ENCODE results near the gene KISS1R. TPM values are rescaled to one million over a fixed set of nuclear protein-coding genes. Genes with fewer than 3 reads are reported as not detected.

The KISS1R gene
- polyA plus RNA-seq, 2 of the 4 experiments (the other 2 are of a cell fraction) = 0.14 to 0.79 TPM

DNA sequence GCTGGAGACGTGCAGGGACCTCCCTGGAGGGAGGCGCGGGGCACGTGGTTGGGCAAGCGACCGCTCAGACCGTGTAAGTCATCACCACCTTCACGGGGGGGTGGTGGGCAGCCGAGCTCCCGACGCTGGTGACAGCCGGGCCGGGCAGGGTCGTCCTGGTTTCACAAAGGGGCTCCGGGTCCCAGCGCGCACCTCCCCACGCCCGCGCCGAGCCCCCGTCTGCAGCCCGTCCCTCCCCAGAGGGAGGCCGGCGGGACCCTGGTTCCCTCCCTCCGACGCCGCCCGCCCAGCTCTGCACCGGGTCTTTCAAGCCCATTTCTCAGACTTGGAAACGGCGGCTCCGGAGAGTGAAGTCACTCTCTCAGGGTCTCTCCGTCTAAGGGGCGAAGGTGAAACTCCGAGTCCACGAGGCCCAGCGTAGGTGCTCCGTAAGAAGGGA is 8.0 kb downstream of the KISS1R start (continued):
- peak; percentile 39; the same call in 1 of the 2 replicates for TF ChIP-seq REST (IDR thresholded peaks at IDR 0.05)

DNA sequence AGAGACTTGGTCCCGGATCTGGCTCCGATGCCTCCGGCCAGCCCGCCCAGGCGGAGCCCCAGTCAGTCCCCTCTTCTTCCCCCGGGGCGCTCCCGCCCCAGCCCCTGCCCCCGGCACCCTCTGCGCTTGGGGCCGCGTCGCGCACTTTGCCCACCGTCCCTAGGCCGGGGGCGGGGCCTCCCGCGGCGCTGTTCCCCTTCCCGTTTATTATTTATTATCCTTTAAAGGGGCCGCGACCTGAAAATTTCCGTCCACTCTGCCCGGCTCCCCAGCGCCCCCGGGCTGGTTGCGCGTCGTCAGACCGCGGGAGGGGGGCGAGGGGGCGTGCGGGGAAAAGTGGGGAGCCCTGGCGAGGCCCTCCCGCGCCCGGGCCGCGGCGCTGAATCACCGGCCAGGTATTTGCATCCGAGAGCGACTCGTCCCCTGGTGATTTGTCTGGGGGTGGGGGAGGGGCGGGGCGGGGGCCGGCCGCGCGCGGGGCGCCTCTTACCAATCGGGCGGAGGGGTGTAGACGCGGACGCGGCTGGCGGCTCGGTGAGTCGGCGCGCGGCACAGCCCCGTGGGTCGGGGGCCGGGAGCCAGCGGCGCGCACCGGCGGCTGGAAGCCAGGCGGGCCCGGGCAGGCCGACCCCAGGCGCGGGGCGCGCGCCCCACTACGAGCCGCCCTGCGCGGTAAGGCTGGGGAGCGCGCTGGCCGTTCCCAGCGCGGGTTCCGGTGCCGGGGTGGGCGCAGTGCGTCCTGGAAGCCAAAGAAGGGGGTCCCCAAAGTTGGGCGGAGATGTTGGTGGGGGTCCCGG is 8.6 kb downstream of the KISS1R start, which contains the start of gene ARID3A:
Gene ARID3A (plus strand): TSS at position 510 of the 797 bp plus-strand sequence. CDS start 3,494 bp downstream, outside the sequence.
- peaks cover 21% of the 10 kb centered on the region; the same call in 2 of the 3 replicates for H3K4me1 ChIP-seq
- H3K4me3 ChIP-seq = peak within 1 kb of the TSS; percentile 91
- peak; percentile 71 to 77 for DNase-seq (ENCODE audit: low read depth in 1 of 2, low spot score in 1 of 2)
- ChIA-PET POLR2A (no interaction called here), CTCF (interaction anchor here (5.5 kb wide), 1 partner anchor 58 kb away, joined by 93 read pairs; the partner anchor contains the start of gene WDR18)
- WGBS (ENCODE audit: missing lambda C conversion rate) = 2% methylated on average over 16 of the region's 97 CpGs
- peak within 1 kb of the TSS; percentile 99 to 100 for H3K27ac ChIP-seq
- peak; percentile 62 to 73 for ATAC-seq
- no peak for FAIRE-seq
- no peaks in the 10 kb centered on the region for H3K9me3 ChIP-seq
- peak within 1 kb of the TSS; percentile 99 for H3K4me2 ChIP-seq
- TF ChIP-seq HOXB5 (CRISPR knock-in tag; IDR thresholded peaks at IDR 0.05) = no peak
- no peak for TF ChIP-seq CHD4 (IDR thresholded peaks at IDR 0.05; ENCODE audit: borderline replicate concordance)
- no peak for TF ChIP-seq HDAC2 (IDR thresholded peaks at IDR 0.05)
- TF ChIP-seq POLR2A (IDR thresholded peaks at IDR 0.05; ENCODE audit: low read length) = no peak
- TF ChIP-seq JUN (IDR thresholded peaks at IDR 0.05) = 0 out of 5 replicates have a peak, but pooled peaks of 1 of the 2 experiments have one; percentile 24
- TF ChIP-seq HEYL (CRISPR knock-in tag; IDR thresholded peaks at IDR 0.05) = no peak
- no peak for TF ChIP-seq FOSL2 (IDR thresholded peaks at IDR 0.05)
- peak; percentile 51; the same call in 1 of the 2 replicates for TF ChIP-seq FOSL2 (CRISPR knock-in tag; IDR thresholded peaks at IDR 0.05)

DNA sequence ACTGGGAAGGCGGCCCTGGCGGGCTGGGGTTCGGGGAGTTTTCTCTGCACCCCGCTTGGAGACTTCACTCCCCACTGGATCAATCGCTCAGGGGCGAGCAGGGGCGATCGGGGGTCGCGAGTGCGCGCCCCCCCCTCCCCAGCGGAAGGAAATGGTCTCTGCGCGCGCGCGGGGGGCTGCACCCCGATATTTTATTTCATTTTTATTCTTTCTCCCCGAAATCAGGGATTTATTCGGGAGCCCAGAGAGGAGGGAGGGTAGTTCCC is 9.1 kb downstream of the KISS1R start:
- H3K4me3 ChIP-seq = peak overlapping the region; percentile 91
- DNase-seq (ENCODE audit: low read depth in 1 of 2, low spot score in 1 of 2) = no peak
- CTCF ChIA-PET = no interaction called here
- peaks cover 21% of the 10 kb centered on the region; the same call in 2 of the 3 replicates for H3K4me1 ChIP-seq
- H3K9me3 ChIP-seq = no peaks in the 10 kb centered on the region
- TF ChIP-seq ATOH8 (CRISPR knock-in tag; IDR thresholded peaks at IDR 0.05; ENCODE audit: low read depth) (no peak), MAFK (IDR thresholded peaks at IDR 0.05; ENCODE audit: partially characterized antibody) (no peak), ZFP36 (IDR thresholded peaks at IDR 0.05; ENCODE audit: borderline replicate concordance, partially characterized antibody) (no peak), BHLHE40 (IDR thresholded peaks at IDR 0.05; ENCODE audit: low read depth, low read length) (no peak), SMC3 (IDR thresholded peaks at IDR 0.05) (no peak), RNF2 (IDR thresholded peaks at IDR 0.05; ENCODE audit: borderline replicate concordance, low read depth) (no peak), GATA3 (IDR thresholded peaks at IDR 0.05; ENCODE audit: borderline replicate concordance) (no peak), MAX (IDR thresholded peaks at IDR 0.05) (no peak), POLR2A (IDR thresholded peaks at IDR 0.05; ENCODE audit: low read length) (no peak), HEYL (CRISPR knock-in tag; IDR thresholded peaks at IDR 0.05) (no peak), EHMT2 (IDR thresholded peaks at IDR 0.05; ENCODE audit: low read depth) (no peak), FOXS1 (CRISPR knock-in tag; IDR thresholded peaks at IDR 0.05) (no peak), RFX5 (IDR thresholded peaks at IDR 0.05) (no peak)
- TF ChIP-seq, protein P1, sequence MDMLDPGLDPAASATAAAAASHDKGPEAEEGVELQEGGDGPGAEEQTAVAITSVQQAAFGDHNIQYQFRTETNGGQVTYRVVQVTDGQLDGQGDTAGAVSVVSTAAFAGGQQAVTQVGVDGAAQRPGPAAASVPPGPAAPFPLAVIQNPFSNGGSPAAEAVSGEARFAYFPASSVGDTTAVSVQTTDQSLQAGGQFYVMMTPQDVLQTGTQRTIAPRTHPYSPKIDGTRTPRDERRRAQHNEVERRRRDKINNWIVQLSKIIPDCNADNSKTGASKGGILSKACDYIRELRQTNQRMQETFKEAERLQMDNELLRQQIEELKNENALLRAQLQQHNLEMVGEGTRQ (IDR thresholded peaks at IDR 0.05) = no peak
- no peak for FAIRE-seq
- ATAC-seq = no peak
- H3K4me2 ChIP-seq = peak overlapping the region; percentile 99
- 1% methylated on average over 16 of the region's 21 CpGs for WGBS (ENCODE audit: missing lambda C conversion rate)
- POLR2A ChIA-PET = no interaction called here
- H3K27ac ChIP-seq = peak overlapping the region; percentile 99 to 100
